Subcutaneous adipose tissue (tissue), 4 donors: ENCODE results near the gene MRPL9. TPM values are rescaled to one million over a fixed set of nuclear protein-coding genes. Genes with fewer than 3 reads are reported as not detected.

Experiments
- total RNA-seq, 4 donors: library from RNA; depleted of rRNA; stranded (reverse); fragments of >200 nt; gene quantifications; one replicate each; pipeline ENCODE4 v1.1.0, GENCODE V29; 2016
- TF ChIP-seq, protein P1 (sequence below): fragments of 450-650 bp; IDR thresholded peaks from one replicate; pipeline ENCODE4 v1.5.1; 2016; ENCODE audit warnings: low read depth, mild to moderate bottlenecking, control low read depth, antibody characterized with exemption, moderate library complexity

The MRPL9 gene
- total RNA-seq, 4 donors from 2014 or later: 52.7 to 75.7 (median 57.8) TPM

DNA sequence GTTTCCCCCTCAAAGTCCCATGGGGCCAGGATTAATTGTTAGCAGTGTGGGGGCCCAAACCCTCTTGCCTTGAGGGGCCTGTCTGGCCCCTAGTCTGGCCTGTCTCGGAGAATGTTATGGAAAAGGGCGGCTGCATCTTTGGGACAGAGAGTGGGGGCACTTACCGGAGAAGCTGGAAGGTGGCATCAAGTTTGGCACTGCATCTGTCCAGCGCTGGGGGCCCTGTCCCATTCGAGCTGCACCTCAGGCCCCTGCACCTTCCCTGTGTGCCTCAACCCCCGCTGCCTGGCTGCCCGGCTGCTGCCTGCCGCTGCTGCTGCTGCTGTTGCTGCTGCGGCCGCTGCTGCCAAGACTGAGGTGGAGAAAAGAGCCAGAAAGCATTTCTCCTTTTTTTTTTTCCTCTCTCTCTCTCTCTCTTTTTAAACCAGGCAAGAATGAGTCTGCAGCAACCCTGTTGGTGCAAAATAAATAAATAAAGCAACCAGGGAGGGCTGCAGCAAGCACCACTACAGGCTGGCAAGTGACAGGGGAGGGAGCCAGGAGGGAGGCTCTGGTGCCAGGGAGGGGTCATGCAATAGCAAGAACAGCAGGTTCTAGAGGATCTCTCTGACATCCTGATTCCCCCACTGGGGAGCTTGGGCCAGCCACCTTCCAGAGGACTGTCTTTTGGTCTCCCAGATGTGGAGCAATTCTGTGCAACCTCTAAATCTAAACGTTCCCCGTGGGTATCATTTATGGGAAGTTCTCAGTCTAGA, 41.9 kb upstream of the MRPL9 start, which contains the start of gene LINGO4:
TSS of gene LINGO4 (minus strand) at position 354 of the 755 bp plus-strand sequence. CDS start 2,715 bp downstream, outside the sequence.
- TF ChIP-seq, protein P1, sequence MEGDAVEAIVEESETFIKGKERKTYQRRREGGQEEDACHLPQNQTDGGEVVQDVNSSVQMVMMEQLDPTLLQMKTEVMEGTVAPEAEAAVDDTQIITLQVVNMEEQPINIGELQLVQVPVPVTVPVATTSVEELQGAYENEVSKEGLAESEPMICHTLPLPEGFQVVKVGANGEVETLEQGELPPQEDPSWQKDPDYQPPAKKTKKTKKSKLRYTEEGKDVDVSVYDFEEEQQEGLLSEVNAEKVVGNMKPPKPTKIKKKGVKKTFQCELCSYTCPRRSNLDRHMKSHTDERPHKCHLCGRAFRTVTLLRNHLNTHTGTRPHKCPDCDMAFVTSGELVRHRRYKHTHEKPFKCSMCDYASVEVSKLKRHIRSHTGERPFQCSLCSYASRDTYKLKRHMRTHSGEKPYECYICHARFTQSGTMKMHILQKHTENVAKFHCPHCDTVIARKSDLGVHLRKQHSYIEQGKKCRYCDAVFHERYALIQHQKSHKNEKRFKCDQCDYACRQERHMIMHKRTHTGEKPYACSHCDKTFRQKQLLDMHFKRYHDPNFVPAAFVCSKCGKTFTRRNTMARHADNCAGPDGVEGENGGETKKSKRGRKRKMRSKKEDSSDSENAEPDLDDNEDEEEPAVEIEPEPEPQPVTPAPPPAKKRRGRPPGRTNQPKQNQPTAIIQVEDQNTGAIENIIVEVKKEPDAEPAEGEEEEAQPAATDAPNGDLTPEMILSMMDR: no peak

DNA sequence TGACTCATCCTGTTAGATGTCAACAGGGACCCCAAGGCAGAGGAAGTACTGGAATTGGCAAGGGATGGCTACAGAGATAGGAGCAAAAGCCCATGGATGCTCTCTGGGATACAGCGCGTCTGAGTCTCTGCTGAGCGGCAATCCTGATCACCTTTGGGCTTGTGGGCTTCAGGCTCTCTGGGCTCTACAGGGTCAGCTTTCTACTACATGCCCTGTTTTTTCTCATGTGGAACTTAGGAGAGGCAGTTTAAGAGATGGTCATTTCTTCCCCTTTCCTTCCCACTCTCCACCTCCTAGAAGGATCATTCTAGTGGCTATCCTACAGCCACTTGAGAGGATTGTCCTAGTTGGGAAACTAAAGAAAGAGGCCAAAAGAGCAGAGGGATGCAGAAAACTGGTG, 40.6 kb upstream of the MRPL9 start:
- TF ChIP-seq, protein P1: no peak

DNA sequence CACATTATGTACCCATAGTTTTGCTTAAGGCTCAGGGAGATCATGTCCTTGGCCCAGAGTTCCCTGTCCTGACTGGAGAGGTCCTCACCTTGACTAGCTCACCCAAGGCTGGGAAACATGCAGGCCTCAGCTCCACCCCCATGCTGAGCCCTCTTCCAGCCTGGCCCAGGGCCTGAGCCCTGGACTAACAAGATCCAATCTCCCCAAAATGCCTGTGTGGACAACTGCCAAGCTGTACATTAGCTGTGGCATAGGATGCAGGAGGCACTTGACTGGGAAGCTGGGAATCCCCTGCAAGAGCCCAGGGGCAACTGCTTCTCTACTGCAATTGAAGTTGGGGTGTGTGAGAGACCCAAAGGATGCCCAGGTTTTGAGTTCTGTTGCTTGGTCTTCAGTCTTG, 39.9 kb upstream of the MRPL9 start:
- TF ChIP-seq, protein P1: no peak

GRCh38 chr1:151802372-151802771, 39.1 kb upstream of the MRPL9 start:
- TF ChIP-seq, protein P1: no peak

DNA sequence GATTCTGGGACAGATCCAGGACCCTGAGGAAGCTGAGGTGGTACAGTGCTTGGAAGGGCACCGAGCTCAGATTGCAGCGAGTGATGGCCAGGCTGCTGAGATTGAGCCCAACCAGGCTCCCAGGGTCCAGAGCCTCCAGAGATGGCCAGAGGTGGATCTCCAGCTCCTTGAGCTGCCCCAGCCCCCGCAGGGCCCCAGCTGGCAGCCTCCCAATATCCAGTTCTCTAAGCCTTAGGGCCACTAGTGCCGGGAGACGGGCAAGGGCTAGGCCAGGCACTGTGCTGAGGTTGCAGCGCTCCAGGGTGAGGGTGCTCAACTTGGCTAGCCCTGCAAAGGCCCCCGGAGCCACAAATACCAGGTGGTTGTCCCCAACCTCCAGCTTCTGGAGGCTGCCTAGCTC, 38.5 kb upstream of the MRPL9 start:
- TF ChIP-seq, protein P1: no peak

DNA sequence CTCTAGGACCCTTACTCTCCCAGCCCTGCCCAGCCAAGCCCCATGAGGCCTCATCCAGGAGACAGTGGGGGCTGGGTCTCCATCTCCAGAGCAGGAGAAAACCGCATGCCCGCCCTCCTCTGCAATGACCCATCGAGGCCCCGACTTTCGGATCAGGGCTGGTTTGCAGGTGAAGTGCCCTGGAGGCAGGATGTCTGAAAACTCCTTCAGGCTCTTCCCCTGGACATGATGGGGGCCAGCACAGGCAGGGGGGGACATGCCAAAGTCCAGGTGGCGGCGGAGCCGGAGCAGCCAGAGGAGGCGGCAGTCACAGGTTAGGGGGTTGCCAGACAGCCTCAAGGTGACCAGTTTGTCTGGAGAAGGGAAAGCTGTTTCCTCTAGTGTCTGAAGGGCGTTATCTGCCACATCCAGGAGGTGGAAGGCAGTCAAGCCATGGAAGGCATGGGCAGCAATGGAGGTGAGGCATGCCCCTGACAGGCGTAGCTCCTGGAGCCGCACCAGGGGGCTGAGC, 38.1 kb upstream of the MRPL9 start:
- TF ChIP-seq, protein P1: no peak

- TF ChIP-seq, protein P1: no peak
Measured at GRCh38 chr1:151800830-151801229, 37.5 kb upstream of the MRPL9 start.
